ENCODE measurements around the gene MPHOSPH9.

MPHOSPH9 gene

GRCh38 chr12:123127182-123127495 lies 105.8 kb downstream of the MPHOSPH9 start:
- no peak for DNase-seq (ENCODE audit: low read depth in 2 of 2)

GRCh38 chr12:123126294-123127181 lies 106.4 kb downstream of the MPHOSPH9 start:
- DNase-seq (ENCODE audit: low read depth in 2 of 2): no peak

- DNase-seq (ENCODE audit: low read depth in 2 of 2): no peak
These were observed 110.3 kb downstream of the MPHOSPH9 start for GRCh38 chr12:123122626-123123025.

- no peak for DNase-seq (ENCODE audit: low read depth in 2 of 2)
These were observed 111.3 kb downstream of the MPHOSPH9 start for GRCh38 chr12:123121670-123122069.

- DNase-seq (ENCODE audit: low read depth in 2 of 2): no peak
These were observed 112.3 kb downstream of the MPHOSPH9 start for GRCh38 chr12:123120452-123121166.

- no peak for DNase-seq (ENCODE audit: low read depth in 2 of 2)
These were observed 113.1 kb downstream of the MPHOSPH9 start for GRCh38 chr12:123119808-123120207.

- DNase-seq (ENCODE audit: low read depth in 2 of 2): no peak
These were observed 114.4 kb downstream of the MPHOSPH9 start for GRCh38 chr12:123118497-123118896.

- DNase-seq (ENCODE audit: low read depth in 2 of 2): no peak
These were observed 117.4 kb downstream of the MPHOSPH9 start for GRCh38 chr12:123115409-123116121.

- no peak for DNase-seq (ENCODE audit: low read depth in 2 of 2)
These were observed 118.4 kb downstream of the MPHOSPH9 start for GRCh38 chr12:123114304-123115083.

- no peak for DNase-seq (ENCODE audit: low read depth in 2 of 2)
These were observed 119.9 kb downstream of the MPHOSPH9 start for GRCh38 chr12:123113026-123113425.

GRCh38 chr12:123111498-123112165 lies 121.3 kb downstream of the MPHOSPH9 start:
- no peak for DNase-seq (ENCODE audit: low read depth in 2 of 2)

GRCh38 chr12:123109319-123109772 lies 123.6 kb downstream of the MPHOSPH9 start:
- no peak for DNase-seq (ENCODE audit: low read depth in 2 of 2)

- DNase-seq (ENCODE audit: low read depth in 2 of 2): no peak
These were observed 124.3 kb downstream of the MPHOSPH9 start for GRCh38 chr12:123108682-123109066.

- DNase-seq (ENCODE audit: low read depth in 2 of 2): no peak
These were observed 124.8 kb downstream of the MPHOSPH9 start for GRCh38 chr12:123107926-123108681.

- no peak for DNase-seq (ENCODE audit: low read depth in 2 of 2)
These were observed 126.1 kb downstream of the MPHOSPH9 start for GRCh38 chr12:123106640-123107359.

GRCh38 chr12:123105211-123105826 lies 127.6 kb downstream of the MPHOSPH9 start:
- no peak for DNase-seq (ENCODE audit: low read depth in 2 of 2)

GRCh38 chr12:123104809-123105208 lies 128.1 kb downstream of the MPHOSPH9 start:
- no peak for DNase-seq (ENCODE audit: low read depth in 2 of 2)
